CD14-positive monocyte (primary cell): ENCODE measurements around the gene STPG1. TPM values are rescaled to one million over a fixed set of nuclear protein-coding genes. Genes with fewer than 3 reads are reported as not detected.

Source experiments
- DNase-seq, 3 donors: peaks; one replicate each; pipeline ENCODE4 v3.0.0-alpha.2; 2011 to 2022
- H2AFZ ChIP-seq: 2 replicates; pipeline ENCODE4 v1.6.0; 2012; ENCODE audit warnings: mild to moderate bottlenecking, low read depth, low read length, inconsistent platforms; ENCODE audit not compliant: insufficient read depth, poor library complexity, severe bottlenecking
- H3K27ac ChIP-seq, 2 donors: 1 replicate in 1 of 2; 2 replicates in 1 of 2; pipeline ENCODE4 v1.5.1; 2012 to 2013; ENCODE audit warnings: low read length in 2 of 2, control low read depth in 1 of 2, inconsistent platforms in 1 of 2, low read depth in 1 of 2, mild to moderate bottlenecking in 1 of 2
- H3K27me3 ChIP-seq, 2 donors: one replicate each; pipeline versions ENCODE4 v1.6.0 to v1.6.1; 2011 to 2013; ENCODE audit warnings: low read length in 2 of 2; ENCODE audit not compliant: control insufficient read depth in 2 of 2, insufficient read depth in 2 of 2
- H3K36me3 ChIP-seq, 2 donors: replicated peaks in 1 of 2; 1 replicate in 1 of 2; 2 replicates in 1 of 2; pipeline versions ENCODE4 v1.5.1 to v1.6.1; 2012 to 2013; ENCODE audit warnings: low read length in 2 of 2, control low read depth in 1 of 2, inconsistent platforms in 1 of 2, mild to moderate bottlenecking in 1 of 2; ENCODE audit not compliant: insufficient read depth in 2 of 2, control insufficient read depth in 1 of 2
- H3K4me1 ChIP-seq, 2 donors: 1 replicate in 1 of 2; 2 replicates in 1 of 2; pipeline versions ENCODE4 v1.5.1 to v1.6.1; 2012 to 2013; ENCODE audit warnings: low read length in 2 of 2, control low read depth in 1 of 2, inconsistent platforms in 1 of 2, mild to moderate bottlenecking in 1 of 2, moderate library complexity in 1 of 2; ENCODE audit not compliant: insufficient read depth in 2 of 2, control insufficient read depth in 1 of 2
- H3K4me2 ChIP-seq: replicated peaks from 2 replicates; pipeline ENCODE3; 2012; ENCODE audit warnings: low read length, moderate library complexity, mild to moderate bottlenecking; ENCODE audit not compliant: poor library complexity, severe bottlenecking; ENCODE audit errors: extremely low read depth
- H3K4me3 ChIP-seq, 3 experiments: fragments of 200-600 bp in 1 of 3; sonication (generic) in 1 of 3; replicated peaks in 1 of 3; 1 replicate in 2 of 3; 2 replicates in 1 of 3; pipeline ENCODE4 v1.5.1; 2011 to 2013; ENCODE audit warnings: low read length in 3 of 3, mild to moderate bottlenecking in 3 of 3, control low read depth in 2 of 3, low read depth in 2 of 3, inconsistent platforms in 1 of 3, moderate library complexity in 1 of 3
- H3K79me2 ChIP-seq: 2 replicates; pipeline ENCODE4 v1.6.0; 2012; ENCODE audit warnings: mild to moderate bottlenecking, control low read depth, inconsistent platforms, low read length, moderate library complexity; ENCODE audit not compliant: insufficient read depth
- H3K9ac ChIP-seq: 2 replicates; pipeline ENCODE4 v1.6.0; 2017; ENCODE audit warnings: low read length, mild to moderate bottlenecking; ENCODE audit not compliant: insufficient read depth, poor library complexity, severe bottlenecking
- H3K9me3 ChIP-seq, 2 donors: replicated peaks in 1 of 2; 1 replicate in 1 of 2; 2 replicates in 1 of 2; pipeline versions ENCODE4 v1.5.1 to v1.6.1; 2012 to 2013; ENCODE audit warnings: low read length in 2 of 2, control low read depth in 1 of 2; ENCODE audit not compliant: control insufficient read depth in 1 of 2, insufficient read depth in 1 of 2
- H4K20me1 ChIP-seq: 2 replicates; pipeline ENCODE4 v1.6.0; 2012; ENCODE audit warnings: mild to moderate bottlenecking, low read length, control low read depth, moderate library complexity; ENCODE audit not compliant: insufficient read depth
- H3K27ac Mint-ChIP-seq, 7 donors: one replicate each; pipeline ENCODE4 v1.8.0; 2020; ENCODE audit warnings: mild to moderate bottlenecking in 7 of 7, mixed read lengths in 7 of 7, moderate library complexity in 6 of 7, inconsistent platforms in 2 of 7
- H3K27me3 Mint-ChIP-seq, 3 donors: one replicate each; pipeline ENCODE4 v1.8.0; 2021 to 2022; ENCODE audit warnings: low read depth in 3 of 3, mild to moderate bottlenecking in 3 of 3, mixed read lengths in 3 of 3, moderate library complexity in 3 of 3, inconsistent platforms in 1 of 3
- H3K36me3 Mint-ChIP-seq, 2 donors: one replicate each; pipeline ENCODE4 v1.8.0; 2020; ENCODE audit warnings: mixed read lengths in 2 of 2, inconsistent platforms in 1 of 2, mild to moderate bottlenecking in 1 of 2
- H3K4me1 Mint-ChIP-seq: one replicate; pipeline ENCODE4 v1.8.0; 2020; ENCODE audit warnings: mild to moderate bottlenecking, mixed read lengths
- H3K4me3 Mint-ChIP-seq, 2 donors: one replicate each; pipeline ENCODE4 v1.8.0; 2020; ENCODE audit warnings: mild to moderate bottlenecking in 2 of 2, mixed read lengths in 2 of 2, moderate library complexity in 1 of 2
- H3K9me3 Mint-ChIP-seq, 7 donors: one replicate each; pipeline ENCODE4 v1.8.0; 2020 to 2022; ENCODE audit warnings: mixed read lengths in 7 of 7, mild to moderate bottlenecking in 6 of 7, moderate library complexity in 6 of 7, inconsistent platforms in 2 of 7
- WGBS: methylation state at CpG from one replicate; pipeline ENCODE4 v1.1.5; 2013; ENCODE audit warnings: missing lambda C conversion rate; ENCODE audit not compliant: insufficient coverage; 5-methylcytosine and 5-hydroxymethylcytosine counted together
- intact Hi-C, 2 donors: fragments of 100-400 bp; cut with micrococcal nuclease; formaldehyde crosslinking; loops; one replicate each; pipeline versions ENCODE4 v1.15.0 to v1.15.1; 2023
- polyA plus RNA-seq, 3 donors: library from polyadenylated mRNA; depleted of rRNA in 1 of 3; unstranded in 2 of 3; stranded (reverse) in 1 of 3; fragments of 300-500 nt in 2 of 3; fragments of >200 nt in 1 of 3; fragmentation: Illumina TruSeq in 2 of 3; gene quantifications; 1 replicate in 2 of 3; 2 replicates in 1 of 3; pipeline ENCODE4 v1.2.3, GENCODE V29; 2012 to 2021
- TF ChIP-seq, protein P1 (sequence below): fragments of 200-600 bp; IDR thresholded peaks from one replicate; pipeline ENCODE4 v1.8.0; 2022; ENCODE audit warnings: antibody characterized with exemption, mild to moderate bottlenecking

The STPG1 gene
- polyA plus RNA-seq, 3 donors: 0.57 to 0.85 (median 0.60) TPM

DNA sequence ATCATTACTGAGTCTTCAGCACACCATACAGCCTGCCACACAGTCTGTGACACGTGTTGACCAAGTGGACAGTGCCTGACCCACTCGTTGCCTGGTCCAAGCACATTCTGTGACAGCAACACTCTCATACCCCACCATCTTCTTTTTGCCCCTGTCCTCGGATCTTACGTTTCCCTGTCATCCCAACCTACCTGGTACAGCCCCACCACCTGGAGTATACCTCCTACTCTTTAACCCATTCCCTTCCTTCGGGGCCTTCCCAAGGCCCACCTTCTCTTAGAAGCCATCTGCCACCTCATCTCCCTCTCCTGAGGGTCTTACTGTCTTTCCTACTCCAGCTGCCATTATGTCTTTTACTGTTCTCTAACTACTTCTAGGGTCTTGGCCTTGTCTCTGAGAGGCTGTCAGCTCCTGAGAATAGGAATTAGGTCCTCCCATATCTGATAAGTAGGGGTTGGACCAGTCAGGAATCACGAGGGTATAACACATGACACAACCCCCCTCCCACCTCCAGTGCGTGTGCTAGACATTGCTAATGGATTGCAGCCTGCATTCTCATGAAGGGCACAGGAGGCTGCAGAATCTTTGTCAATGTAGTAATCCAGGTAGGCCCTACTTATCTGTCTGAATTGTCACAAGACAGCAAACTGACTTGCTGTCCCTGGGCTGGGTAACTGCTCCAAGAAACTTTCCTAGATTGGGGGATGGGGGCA is 81.5 kb downstream of the STPG1 start:
- no peaks in the 10 kb centered on the region for H4K20me1 ChIP-seq
- intact Hi-C loops: no loop called here
- no peak overlapping the region for H3K4me3 Mint-ChIP-seq
- H3K27me3 ChIP-seq: peaks cover 4 to 7% of the 10 kb centered on the region in 2 donors
- H3K9me3 ChIP-seq: no peaks in the 10 kb centered on the region
- no peak overlapping the region for H3K4me2 ChIP-seq
- 90% methylated on average over 5 of the region's 7 CpGs for WGBS
- H3K36me3 Mint-ChIP-seq: no peaks in the 10 kb centered on the region
- no peak overlapping the region for H3K9ac ChIP-seq
- no peak for DNase-seq
- TF ChIP-seq, protein P1, sequence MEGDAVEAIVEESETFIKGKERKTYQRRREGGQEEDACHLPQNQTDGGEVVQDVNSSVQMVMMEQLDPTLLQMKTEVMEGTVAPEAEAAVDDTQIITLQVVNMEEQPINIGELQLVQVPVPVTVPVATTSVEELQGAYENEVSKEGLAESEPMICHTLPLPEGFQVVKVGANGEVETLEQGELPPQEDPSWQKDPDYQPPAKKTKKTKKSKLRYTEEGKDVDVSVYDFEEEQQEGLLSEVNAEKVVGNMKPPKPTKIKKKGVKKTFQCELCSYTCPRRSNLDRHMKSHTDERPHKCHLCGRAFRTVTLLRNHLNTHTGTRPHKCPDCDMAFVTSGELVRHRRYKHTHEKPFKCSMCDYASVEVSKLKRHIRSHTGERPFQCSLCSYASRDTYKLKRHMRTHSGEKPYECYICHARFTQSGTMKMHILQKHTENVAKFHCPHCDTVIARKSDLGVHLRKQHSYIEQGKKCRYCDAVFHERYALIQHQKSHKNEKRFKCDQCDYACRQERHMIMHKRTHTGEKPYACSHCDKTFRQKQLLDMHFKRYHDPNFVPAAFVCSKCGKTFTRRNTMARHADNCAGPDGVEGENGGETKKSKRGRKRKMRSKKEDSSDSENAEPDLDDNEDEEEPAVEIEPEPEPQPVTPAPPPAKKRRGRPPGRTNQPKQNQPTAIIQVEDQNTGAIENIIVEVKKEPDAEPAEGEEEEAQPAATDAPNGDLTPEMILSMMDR: no peak
- peaks cover 0 to 4% (median 2%) of the 10 kb centered on the region in 7 donors for H3K9me3 Mint-ChIP-seq
- no peak overlapping the region for H3K27ac Mint-ChIP-seq
- H3K27me3 Mint-ChIP-seq: peaks cover 5 to 13% (median 9%) of the 10 kb centered on the region in 3 donors
- no peaks in the 10 kb centered on the region for H3K79me2 ChIP-seq
- H3K36me3 ChIP-seq: no peaks in the 10 kb centered on the region
- H3K4me3 ChIP-seq: no peak overlapping the region
- no peak overlapping the region for H2AFZ ChIP-seq
- no peaks in the 10 kb centered on the region for H3K4me1 ChIP-seq
- H3K4me1 Mint-ChIP-seq: no peaks in the 10 kb centered on the region
- H3K27ac ChIP-seq: no peak overlapping the region

DNA sequence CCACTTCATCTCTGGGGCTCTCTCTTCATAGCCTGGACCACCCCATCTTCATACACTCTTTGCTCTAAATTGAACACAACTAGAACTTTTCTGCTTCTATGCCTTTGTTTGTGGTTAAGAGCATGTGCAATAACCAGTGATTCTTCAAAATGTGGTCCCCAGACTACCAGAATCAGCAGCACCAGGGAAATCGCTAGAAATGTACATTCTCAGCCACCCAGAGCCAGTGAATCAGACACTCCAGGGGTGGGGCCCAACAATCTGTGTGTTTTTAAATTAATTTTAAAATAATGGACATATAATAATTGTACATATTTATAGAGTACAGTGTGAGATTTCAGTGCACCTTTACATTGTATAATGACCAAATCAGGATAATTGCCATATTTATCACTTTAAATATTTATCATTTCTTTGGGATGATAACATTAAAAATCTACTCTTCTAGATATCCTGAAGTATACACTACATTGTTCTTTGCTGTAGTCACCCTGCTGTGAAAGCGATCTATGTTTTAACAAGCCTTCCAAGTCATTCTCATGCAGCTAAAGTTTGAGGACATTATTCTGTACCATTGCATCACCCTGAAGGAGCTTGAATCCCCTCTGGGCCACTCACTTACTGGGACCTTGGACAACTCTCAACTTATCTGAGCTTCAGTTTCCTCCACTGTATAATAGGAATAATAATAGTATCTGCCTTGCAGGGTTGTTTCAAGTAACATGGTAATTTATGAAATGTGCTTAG is 83.6 kb downstream of the STPG1 start:
- H3K27me3 ChIP-seq: peaks cover 7 to 25% of the 10 kb centered on the region in 2 donors
- no peaks in the 10 kb centered on the region for H3K9me3 ChIP-seq
- TF ChIP-seq, protein P1: no peak
- H3K79me2 ChIP-seq: no peaks in the 10 kb centered on the region
- Mint-ChIP-seq H3K4me3 (no peak overlapping the region), H3K36me3 (no peaks in the 10 kb centered on the region), H3K9me3 (peaks cover 0 to 4% (median 2%) of the 10 kb centered on the region in 7 donors), H3K27me3 (peaks cover 11 to 28% (median 14%) of the 10 kb centered on the region in 3 donors), H3K4me1 (no peaks in the 10 kb centered on the region), H3K27ac (no peak overlapping the region)
- no peaks in the 10 kb centered on the region for H4K20me1 ChIP-seq
- no peak overlapping the region for H3K4me3 ChIP-seq
- no CpG with 5 or more reads among the region's 2 CpGs for WGBS
- DNase-seq: no peak
- no peaks in the 10 kb centered on the region for H3K36me3 ChIP-seq
- no peak overlapping the region for H3K9ac ChIP-seq
- intact Hi-C loops: loop anchor here in 1 of 2 donors (5.0 kb wide), 1 partner anchor 62 kb away; no protein-coding TSS in a partner anchor
- H3K27ac ChIP-seq: no peak overlapping the region
- H2AFZ ChIP-seq: no peak overlapping the region
- H3K4me1 ChIP-seq: no peaks in the 10 kb centered on the region
- H3K4me2 ChIP-seq: no peak overlapping the region
